Body of pancreas (tissue), 4 donors: ENCODE measurements around the gene BAHCC1. TPM values are rescaled to one million over a fixed set of nuclear protein-coding genes. Genes with fewer than 3 reads are reported as not detected.

ENCODE experiments used
- ATAC-seq: fragments of 150-250 bp; one replicate; pipeline ENCODE4 v1.9.1; 2016
- DNase-seq, 4 donors: peaks; one replicate each; pipeline ENCODE4 v3.0.0-alpha.2; 2019
- H3K27ac ChIP-seq, 4 donors: fragments of 200-600 bp; sonication (generic); 1 replicate in 3 of 4; 2 replicates in 1 of 4; pipeline versions ENCODE4 v1.5.1 to v1.6.1; 2016 to 2019; ENCODE audit warnings: mild to moderate bottlenecking in 1 of 4, mixed read lengths in 1 of 4, moderate library complexity in 1 of 4
- H3K27me3 ChIP-seq, 2 donors: fragments of 200-600 bp; sonication (generic); one replicate each; pipeline ENCODE4 v1.6.0; 2016; ENCODE audit warnings: mild to moderate bottlenecking in 1 of 2
- H3K36me3 ChIP-seq, 2 donors: fragments of 200-600 bp; sonication (generic); replicated peaks in 1 of 2; 2 replicates each; pipeline ENCODE4 v1.5.1; 2016; ENCODE audit warnings: low read depth in 2 of 2; ENCODE audit not compliant: insufficient read depth in 1 of 2
- H3K4me1 ChIP-seq: fragments of 200-600 bp; sonication (generic); one replicate; pipeline ENCODE4 v1.6.0; 2016
- H3K4me3 ChIP-seq, 2 donors: fragments of 200-600 bp; sonication (generic); 1 replicate in 1 of 2; 2 replicates in 1 of 2; pipeline ENCODE4 v1.5.1; 2016 to 2019
- H3K9me3 ChIP-seq, 3 donors: fragments of 200-600 bp; sonication (generic); 1 replicate in 2 of 3; 2 replicates in 1 of 3; pipeline ENCODE4 v1.5.1; 2016
- CTCF ChIP-seq, 7 experiments: fragments of 450-650 bp in 4 of 7; fragments of 200-600 bp in 3 of 7; sonication (generic) in 3 of 7; IDR thresholded peaks; one replicate each; pipeline ENCODE4 v1.5.1; 2016 to 2019; ENCODE audit warnings: antibody characterized with exemption in 7 of 7
- POLR2A ChIP-seq, 3 donors: fragments of 450-650 bp; IDR thresholded peaks; one replicate each; pipeline ENCODE4 v1.6.1; 2016; ENCODE audit warnings: antibody characterized with exemption in 3 of 3, mild to moderate bottlenecking in 2 of 3
- WGBS, 2 donors: methylation state at CpG; one replicate each; pipeline ENCODE4 v1.1.5; 2017; 5-methylcytosine and 5-hydroxymethylcytosine counted together
- intact Hi-C: fragments of 100-400 bp; cut with DNase I; formaldehyde crosslinking; loops from one replicate; pipeline ENCODE4 v1.15.1; 2023
- total RNA-seq, 2 donors: library from RNA; depleted of rRNA; stranded (reverse); fragments of >200 nt; gene quantifications; one replicate each; pipeline ENCODE4 v1.1.0, GENCODE V29; 2016

The BAHCC1 gene
- total RNA-seq, 2 donors from 2014 or later = 5.7 to 14.8 TPM

- no peak for TF ChIP-seq POLR2A (IDR thresholded peaks at IDR 0.05)
- TF ChIP-seq CTCF (IDR thresholded peaks at IDR 0.05) = no peak
- DNase-seq (no peak), ATAC-seq (no peak)
- Histone ChIP-seq H3K27ac (no peak overlapping the region), H3K36me3 (no peaks in the 10 kb centered on the region), H3K9me3 (no peaks in the 10 kb centered on the region), H3K4me3 (no peak overlapping the region), H3K27me3 (no peaks in the 10 kb centered on the region), H3K4me1 (peaks cover 14% of the 10 kb centered on the region)
- 86 to 93% methylated on average over 16 to 19 of the region's 27 CpGs for WGBS, 2 donors
- intact Hi-C loops = no loop called here
These were observed 49.5 kb downstream of the BAHCC1 start for GRCh38 chr17:81444610-81445339.

GRCh38 chr17:81445642-81446503 lies 50.6 kb downstream of the BAHCC1 start:
- no peaks in the 10 kb centered on the region for H3K36me3 ChIP-seq
- intact Hi-C loops = no loop called here
- TF ChIP-seq POLR2A (IDR thresholded peaks at IDR 0.05) (no peak), CTCF (IDR thresholded peaks at IDR 0.05) (no peak)
- ATAC-seq (no peak), DNase-seq (no peak)
- no peaks in the 10 kb centered on the region for H3K9me3 ChIP-seq
- 81 to 85% methylated on average over 10 to 21 of the region's 30 CpGs for WGBS, 2 donors
- H3K4me3 ChIP-seq = no peak overlapping the region
- H3K27ac ChIP-seq = no peak overlapping the region
- no peaks in the 10 kb centered on the region for H3K27me3 ChIP-seq
- H3K4me1 ChIP-seq = peaks cover 13% of the 10 kb centered on the region

- ATAC-seq (no peak), DNase-seq (no peak)
- TF ChIP-seq POLR2A (IDR thresholded peaks at IDR 0.05) = no peak
- no peak for TF ChIP-seq CTCF (IDR thresholded peaks at IDR 0.05)
- intact Hi-C loops = no loop called here
- H3K9me3 ChIP-seq = no peaks in the 10 kb centered on the region
- 85 to 95% methylated on average over 7 to 16 of the region's 25 CpGs for WGBS, 2 donors
- H3K4me1 ChIP-seq = no peaks in the 10 kb centered on the region
- no peak overlapping the region for H3K4me3 ChIP-seq
- no peak overlapping the region for H3K27ac ChIP-seq
- no peaks in the 10 kb centered on the region for H3K27me3 ChIP-seq
- H3K36me3 ChIP-seq = no peaks in the 10 kb centered on the region
These were observed 52.2 kb downstream of the BAHCC1 start for GRCh38 chr17:81447331-81447933.

GRCh38 chr17:81448442-81448841 lies 53.2 kb downstream of the BAHCC1 start:
- ATAC-seq = no peak
- Histone ChIP-seq H3K27me3 (no peaks in the 10 kb centered on the region), H3K36me3 (no peaks in the 10 kb centered on the region), H3K27ac (no peak overlapping the region), H3K4me1 (no peaks in the 10 kb centered on the region), H3K4me3 (no peak overlapping the region), H3K9me3 (no peaks in the 10 kb centered on the region)
- no peak for DNase-seq
- intact Hi-C loops = no loop called here
- WGBS, 2 donors = 77 to 88% methylated on average over 9 to 22 of the region's 25 CpGs
- TF ChIP-seq POLR2A (IDR thresholded peaks at IDR 0.05) = no peak
- TF ChIP-seq CTCF (IDR thresholded peaks at IDR 0.05) = no peak
